Type B pancreatic cell (in vitro differentiated cells): Measurements from ENCODE around the gene ALPI. TPM values are rescaled to one million over a fixed set of nuclear protein-coding genes. Genes with fewer than 3 reads are reported as not detected.

Source experiments
- DNase-seq: peaks from one replicate; pipeline ENCODE4 v3.0.0; 2021; ENCODE audit warnings: mixed read lengths; ENCODE audit not compliant: unreplicated experiment; ENCODE audit errors: extremely low spot score
- H3K27ac Mint-ChIP-seq: 2 replicates; pipeline ENCODE4 v1.8.0; 2021; ENCODE audit warnings: mild to moderate bottlenecking, mixed read lengths
- H3K27me3 Mint-ChIP-seq: 2 replicates; pipeline ENCODE4 v1.8.0; 2021; ENCODE audit warnings: mixed read lengths
- H3K36me3 Mint-ChIP-seq: 2 replicates; pipeline ENCODE4 v1.8.0; 2021; ENCODE audit warnings: mixed read lengths
- H3K4me1 Mint-ChIP-seq: one replicate; pipeline ENCODE4 v1.8.0; 2021; ENCODE audit warnings: mixed read lengths; ENCODE audit not compliant: unreplicated experiment
- H3K4me3 Mint-ChIP-seq: 2 replicates; pipeline ENCODE4 v1.8.0; 2021; ENCODE audit warnings: mild to moderate bottlenecking, mixed read lengths
- H3K9me3 Mint-ChIP-seq: 2 replicates; pipeline ENCODE4 v1.8.0; 2021; ENCODE audit warnings: mixed read lengths
- CTCF ChIP-seq: fragments of 200-600 bp; sonication (generic); conservative IDR thresholded peaks from 2 replicates; pipeline ENCODE4 v1.5.0; 2021; ENCODE audit warnings: antibody characterized with exemption, mild to moderate bottlenecking
- total RNA-seq: library from RNA; stranded (reverse); gene quantifications from 2 replicates; pipeline ENCODE4 v1.2.1, GENCODE V29; 2021; ENCODE audit warnings: low replicate concordance

The ALPI gene
- total RNA-seq, 1 donor from 2014 or later, result 1.5 TPM

DNA sequence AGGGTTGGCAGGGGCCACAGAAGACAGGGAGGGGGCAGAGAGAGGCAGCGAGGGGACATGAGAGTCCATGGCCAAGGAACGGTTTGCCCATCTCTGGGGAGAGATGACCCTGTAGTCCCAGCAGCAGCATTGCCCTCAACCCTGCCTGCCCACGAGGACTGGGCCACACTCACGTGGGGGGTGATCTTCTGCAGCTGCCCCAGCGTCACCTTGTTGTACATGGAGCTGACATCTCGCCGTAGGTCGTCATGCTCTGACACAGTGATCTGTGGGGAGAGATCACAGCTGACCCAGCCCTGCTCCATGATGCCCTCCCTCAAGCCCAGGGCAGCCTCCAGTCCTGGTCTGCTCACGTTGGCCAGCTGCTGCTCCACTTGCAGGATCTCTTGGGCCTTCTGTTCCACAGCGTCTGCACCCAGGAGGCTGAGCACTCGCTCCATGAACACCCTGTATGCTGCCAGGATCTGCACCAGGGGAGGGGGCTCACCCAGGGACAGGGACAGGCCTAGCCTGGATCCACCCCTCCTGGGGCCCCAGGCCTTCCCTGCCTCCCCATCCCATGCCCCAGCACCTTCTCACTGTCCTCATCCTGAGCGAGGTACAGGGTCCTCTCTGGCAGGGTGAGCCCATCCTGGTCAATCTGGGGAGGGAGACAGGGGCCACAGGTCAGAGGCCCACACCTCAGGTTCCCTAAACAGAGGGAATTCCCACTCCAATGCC is 28.8 kb downstream of the ALPI start:
- Mint-ChIP-seq H3K36me3 (no peaks in the 10 kb centered on the region), H3K9me3 (no peaks in the 10 kb centered on the region), H3K27me3 (peaks cover 58% of the 10 kb centered on the region), H3K4me1 (no peaks in the 10 kb centered on the region), H3K27ac (no peak overlapping the region), H3K4me3 (peak overlapping the region; percentile 59)
- no peak for TF ChIP-seq CTCF
- no peak for DNase-seq

DNA sequence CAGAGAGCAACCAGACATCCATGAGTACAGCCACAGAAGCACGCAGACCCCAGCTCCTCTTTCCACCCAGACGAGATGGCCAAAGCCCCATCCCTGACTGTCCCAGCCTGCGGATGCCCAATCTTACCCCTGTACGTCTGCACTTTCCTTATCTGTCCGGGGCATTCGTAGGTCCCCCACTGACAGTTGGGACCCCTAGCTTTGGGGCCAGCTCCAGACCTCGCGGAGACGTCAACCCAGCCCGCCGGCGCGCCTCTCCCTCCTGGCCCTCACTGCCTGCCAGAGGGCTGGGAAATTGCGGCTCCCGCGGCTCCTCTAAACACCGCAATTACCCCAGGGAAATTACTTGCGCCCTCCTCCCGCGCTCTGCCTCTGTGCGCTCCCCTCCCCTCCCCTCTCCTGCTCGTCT is 29.4 kb downstream of the ALPI start:
- H3K9me3 Mint-ChIP-seq, result no peaks in the 10 kb centered on the region
- peaks cover 64% of the 10 kb centered on the region for H3K27me3 Mint-ChIP-seq
- H3K4me3 Mint-ChIP-seq, result peak overlapping the region; percentile 59
- H3K36me3 Mint-ChIP-seq, result no peaks in the 10 kb centered on the region
- TF ChIP-seq CTCF, result no peak
- H3K4me1 Mint-ChIP-seq, result no peaks in the 10 kb centered on the region
- no peak overlapping the region for H3K27ac Mint-ChIP-seq
- DNase-seq, result no peak

DNA sequence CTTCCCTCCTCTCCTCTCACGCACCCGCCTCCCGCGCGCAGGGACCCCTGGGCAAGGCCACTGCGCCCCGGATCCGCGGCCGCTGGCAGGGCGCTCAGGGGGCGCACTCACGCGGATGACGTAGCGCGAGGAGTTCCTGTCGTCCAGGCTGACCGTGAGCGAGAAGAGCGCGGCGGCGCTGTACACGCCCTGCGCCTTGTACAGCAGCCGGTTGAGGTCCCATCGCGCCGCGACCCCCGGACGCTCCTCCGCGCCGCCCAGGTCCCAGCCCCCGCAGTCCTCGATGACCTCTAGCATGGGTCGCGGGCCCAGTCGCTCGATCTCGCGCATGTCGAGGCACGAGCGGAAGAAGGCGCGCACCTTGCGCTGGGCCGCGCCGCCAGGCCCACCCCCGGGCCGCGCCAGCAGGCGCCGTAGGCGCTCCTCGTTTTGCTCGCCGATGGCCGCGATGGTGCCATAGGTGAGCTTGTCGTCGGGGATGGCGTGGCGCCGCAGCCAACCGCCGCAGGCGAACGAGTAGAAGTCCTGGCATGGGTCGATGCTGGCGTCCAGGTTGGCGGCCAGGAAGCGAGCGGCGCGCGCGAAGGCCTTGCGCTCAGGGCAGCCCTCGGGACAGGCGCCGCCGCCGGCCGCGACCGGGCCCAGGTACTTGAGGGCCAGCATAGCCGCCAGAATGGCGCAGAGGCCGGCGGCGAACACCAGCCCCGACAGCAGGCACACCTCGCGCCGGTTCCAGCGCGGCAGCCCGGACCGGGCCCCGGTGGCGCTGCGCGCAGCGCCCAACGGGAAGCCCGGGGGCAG is 30.0 kb downstream of the ALPI start:
- Mint-ChIP-seq H3K9me3 (no peaks in the 10 kb centered on the region), H3K36me3 (no peaks in the 10 kb centered on the region), H3K4me1 (no peaks in the 10 kb centered on the region), H3K4me3 (peak overlapping the region; percentile 59), H3K27me3 (peaks cover 67% of the 10 kb centered on the region), H3K27ac (no peak overlapping the region)
- no peak for DNase-seq
- no peak for TF ChIP-seq CTCF

DNA sequence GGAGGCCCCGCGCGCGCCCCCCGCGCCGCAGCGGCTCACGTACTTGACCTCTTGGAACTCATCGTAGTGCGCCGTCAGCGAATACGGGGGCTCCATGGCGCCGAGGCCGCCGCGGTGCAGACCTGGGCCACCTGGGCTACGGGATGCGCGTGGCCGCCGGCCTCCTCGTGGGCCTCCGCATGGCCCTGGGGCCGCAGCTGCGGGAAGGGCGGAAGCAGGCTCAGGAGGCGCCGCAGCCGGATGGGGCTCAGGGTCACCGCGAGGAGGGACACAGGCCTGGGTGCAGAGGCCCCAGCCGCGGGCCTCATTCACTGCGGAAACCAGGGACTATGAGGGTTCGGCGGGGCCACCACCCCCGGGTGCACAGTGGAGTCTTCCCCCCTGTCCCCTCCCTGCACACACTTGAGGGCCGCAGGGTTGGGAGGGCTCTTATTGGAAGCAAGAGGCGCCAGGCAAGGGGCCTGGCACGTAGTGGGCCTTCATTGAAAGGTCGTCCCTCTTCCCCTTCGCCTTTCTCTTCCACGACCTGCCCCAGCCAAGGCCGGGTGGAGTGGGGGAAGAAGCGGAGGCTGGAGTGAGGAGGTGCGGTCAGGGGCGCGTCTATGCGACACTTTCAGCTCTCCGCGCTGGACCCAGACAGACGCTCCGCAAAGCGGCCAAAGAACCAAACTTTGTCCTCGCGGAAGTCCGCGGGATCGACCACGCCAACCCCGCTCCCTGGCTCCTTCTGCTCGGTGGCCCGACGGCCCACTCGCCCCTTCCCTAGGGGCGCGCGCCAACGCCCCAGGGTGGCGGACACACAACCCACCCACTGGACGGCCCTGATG is 30.8 kb downstream of the ALPI start:
- Mint-ChIP-seq H3K4me1 (no peaks in the 10 kb centered on the region), H3K36me3 (no peaks in the 10 kb centered on the region), H3K27ac (no peak overlapping the region), H3K4me3 (peak overlapping the region; percentile 66), H3K27me3 (peaks cover 75% of the 10 kb centered on the region), H3K9me3 (no peaks in the 10 kb centered on the region)
- DNase-seq, result no peak
- no peak for TF ChIP-seq CTCF

DNA sequence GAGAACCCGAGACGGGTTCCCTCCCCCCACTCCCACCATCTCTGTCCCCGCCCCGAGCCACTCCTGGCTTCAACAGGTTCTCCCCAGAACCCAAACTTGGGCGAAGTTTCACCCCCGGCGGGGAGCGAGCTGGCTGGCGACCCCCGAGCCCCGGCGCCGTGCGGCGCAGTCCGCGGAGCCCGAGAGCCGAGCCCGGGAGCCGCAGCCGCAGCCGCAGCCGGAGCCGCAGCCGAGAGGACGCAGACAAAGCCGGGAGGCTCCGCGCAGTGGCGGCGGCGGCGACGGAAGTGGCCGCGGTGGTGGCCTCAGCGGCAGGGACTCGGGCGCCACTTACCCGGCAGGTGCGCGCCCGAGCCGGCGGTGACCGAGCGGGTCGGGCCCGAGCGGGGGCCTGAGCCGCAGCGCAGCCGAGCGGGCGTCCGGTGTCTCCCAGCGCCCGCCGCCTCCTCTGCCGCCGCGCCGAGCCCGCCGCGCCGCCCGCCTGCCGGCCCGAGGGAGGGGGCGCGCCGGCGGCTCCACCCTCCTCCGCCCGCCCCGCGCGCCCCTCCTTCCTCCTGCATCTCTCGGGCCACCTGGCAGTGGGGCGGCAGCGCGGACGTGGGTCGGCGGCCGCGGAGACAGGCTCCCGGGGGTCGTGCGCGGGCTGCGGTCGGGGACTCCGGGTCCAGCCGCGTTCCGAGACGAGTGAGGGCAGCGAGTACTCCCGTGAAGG is 31.6 kb downstream of the ALPI start, which contains the start of gene ECEL1:
TSS of gene ECEL1 (minus strand) at position 450 of the 712 bp plus-strand sequence. CDS start 1,181 bp downstream, outside the sequence.
- Mint-ChIP-seq H3K36me3 (no peaks in the 10 kb centered on the region), H3K4me3 (peak within 1 kb of the TSS; percentile 80), H3K4me1 (no peaks in the 10 kb centered on the region), H3K27ac (no peak within 1 kb of the TSS), H3K9me3 (no peaks in the 10 kb centered on the region), H3K27me3 (peaks cover 77% of the 10 kb centered on the region)
- DNase-seq, result no peak
- no peak for TF ChIP-seq CTCF
